Epidermal melanocyte (primary cell): Measurements from ENCODE around the gene DHPS.
"Not testable (repeated sequence)": the region's sequence is repeated elsewhere in the genome, so short reads cannot be mapped to it uniquely, and the experiment has no call there.

Experiments used
- DNase-seq: peaks from one replicate; pipeline ENCODE4 v3.0.0; 2011; ENCODE audit warnings: low spot score; ENCODE audit not compliant: insufficient read length

DHPS gene

GRCh38 chr19:12681074-12681987 lies at the start of gene DHPS:
Gene DHPS (minus strand): TSS chr19:12681880. CDS start chr19:12681766, 114 bp downstream.
- DNase-seq, result peak; percentile 99

GRCh38 chr19:12731337-12731736 lies 49.7 kb upstream of the DHPS start:
- no peak for DNase-seq

GRCh38 chr19:12730064-12730463 lies 48.4 kb upstream of the DHPS start:
- no peak for DNase-seq

GRCh38 chr19:12727745-12728433 lies 46.2 kb upstream of the DHPS start:
- no peak for DNase-seq

GRCh38 chr19:12726988-12727316 lies 45.3 kb upstream of the DHPS start:
- DNase-seq, result no peak

GRCh38 chr19:12725612-12726011 lies 43.9 kb upstream of the DHPS start:
- not testable (repeated sequence) for DNase-seq

GRCh38 chr19:12723641-12724426 lies 42.2 kb upstream of the DHPS start, which contains the start of gene TNPO2:
Gene TNPO2 (minus strand): TSS chr19:12723932. CDS start chr19:12720977, 2,955 bp downstream.
- peak; percentile 80 for DNase-seq

GRCh38 chr19:12723381-12723640 lies 41.6 kb upstream of the DHPS start:
- no peak for DNase-seq

- DNase-seq, result peak; percentile 100
Measured at GRCh38 chr19:12722566-12723380, 41.1 kb upstream of the DHPS start.

GRCh38 chr19:12721656-12722565 lies 40.2 kb upstream of the DHPS start:
- peak; percentile 71 for DNase-seq

GRCh38 chr19:12720851-12721655 lies 39.4 kb upstream of the DHPS start:
- DNase-seq, result no peak

GRCh38 chr19:12720296-12720695 lies 38.6 kb upstream of the DHPS start:
- no peak for DNase-seq

GRCh38 chr19:12715929-12716328 lies 34.2 kb upstream of the DHPS start:
- no peak for DNase-seq

- DNase-seq, result no peak
Measured at GRCh38 chr19:12715102-12715501, 33.4 kb upstream of the DHPS start.

- DNase-seq, result not testable (repeated sequence)
Measured at GRCh38 chr19:12713304-12713703, 31.6 kb upstream of the DHPS start.

GRCh38 chr19:12712077-12712476 lies 30.4 kb upstream of the DHPS start:
- not testable (repeated sequence) for DNase-seq

GRCh38 chr19:12711187-12711586 lies 29.5 kb upstream of the DHPS start:
- DNase-seq, result no peak

- no peak for DNase-seq
Measured at GRCh38 chr19:12708641-12709040, 27.0 kb upstream of the DHPS start.

- DNase-seq, result no peak
Measured at GRCh38 chr19:12706332-12706718, 24.6 kb upstream of the DHPS start.
